Activated CD4-positive, alpha-beta T cell treated with anti-CD3 and anti-CD28 coated beads, Interleukin-2, Interleukin-4, amounts not matched to agents 100 ng/mL and 50 ng/mL, durations not matched to agents 16 hours and 8 hours (primary cell): ENCODE measurements around the gene ABCB7.
A peak's percentile ranks its signal among the peaks of the same experiment; 100 is the strongest.
"Not testable (repeated sequence)": the region's sequence is repeated elsewhere in the genome, so short reads cannot be mapped to it uniquely, and the experiment has no call there.

Experiments used
- DNase-seq: peaks from one replicate; pipeline ENCODE4 v3.0.0-alpha.2; 2020; ENCODE audit warnings: low spot score

Gene ABCB7

GRCh38 chrX:75155827-75156525 lies at the start of gene ABCB7:
TSS of gene ABCB7 (minus strand) at chrX:75156283. CDS start at chrX:75156272, 11 bp downstream.
- DNase-seq, result peak; percentile 47

GRCh38 chrX:75188415-75189206 lies 32.5 kb upstream of the ABCB7 start:
- DNase-seq, result not testable (repeated sequence)

DNA sequence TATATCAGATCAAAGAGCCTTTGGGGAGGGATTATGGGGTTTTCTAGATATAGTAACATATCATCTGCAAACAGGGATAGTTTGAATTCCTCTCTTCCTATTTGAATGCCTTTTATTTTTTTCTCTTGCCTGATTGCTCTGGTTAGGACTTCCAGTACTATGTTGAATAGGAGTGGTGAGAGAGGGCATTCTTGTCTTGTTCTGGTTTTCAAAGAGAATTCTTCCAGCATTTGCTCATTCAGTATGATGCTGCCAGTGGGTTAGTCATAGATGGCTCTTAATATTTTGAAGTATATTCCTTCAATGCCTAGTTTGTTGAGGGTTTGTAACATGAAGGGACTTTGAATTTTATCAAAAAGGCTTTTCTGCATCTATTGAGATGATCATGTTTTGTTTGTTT lies 25.6 kb upstream of the ABCB7 start:
- DNase-seq, result no peak

DNA sequence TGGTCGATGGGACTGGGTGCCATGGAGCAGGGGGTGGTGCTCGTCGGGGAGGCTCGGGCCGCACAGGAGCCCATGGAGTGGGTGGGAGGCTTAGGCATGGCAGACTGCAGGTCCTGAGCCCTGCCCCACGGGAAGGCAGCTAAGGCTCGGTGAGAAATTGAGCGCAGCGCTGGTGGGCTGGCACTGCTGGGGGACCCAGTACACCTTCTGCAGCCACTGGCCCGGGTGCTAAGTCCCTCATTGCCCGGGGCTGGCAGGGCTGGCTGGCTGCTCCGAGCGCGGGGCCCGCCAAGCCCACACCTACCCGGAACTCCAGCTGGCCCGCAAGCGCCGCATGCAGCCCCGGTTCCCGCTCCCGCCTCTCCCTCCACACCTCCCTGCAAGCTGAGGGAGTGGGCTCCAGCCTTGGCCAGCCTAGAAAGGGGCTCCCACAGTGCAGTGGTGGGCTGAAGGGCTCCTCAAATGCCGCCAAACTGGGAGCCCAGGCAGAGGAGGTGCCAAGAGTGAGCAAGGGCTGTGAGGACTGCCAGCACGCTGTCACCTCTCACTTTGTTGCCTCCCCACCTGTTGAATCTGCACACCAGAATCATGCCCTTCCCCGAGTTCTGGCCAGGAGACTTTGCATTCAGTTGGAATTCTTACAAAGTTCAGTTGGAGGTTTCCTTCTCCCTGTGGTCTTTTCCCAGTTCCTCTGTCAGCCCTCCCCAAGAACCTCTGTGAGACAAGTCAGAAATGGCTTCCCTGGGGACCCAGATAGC lies 23.6 kb upstream of the ABCB7 start:
- not testable (repeated sequence) for DNase-seq

DNA sequence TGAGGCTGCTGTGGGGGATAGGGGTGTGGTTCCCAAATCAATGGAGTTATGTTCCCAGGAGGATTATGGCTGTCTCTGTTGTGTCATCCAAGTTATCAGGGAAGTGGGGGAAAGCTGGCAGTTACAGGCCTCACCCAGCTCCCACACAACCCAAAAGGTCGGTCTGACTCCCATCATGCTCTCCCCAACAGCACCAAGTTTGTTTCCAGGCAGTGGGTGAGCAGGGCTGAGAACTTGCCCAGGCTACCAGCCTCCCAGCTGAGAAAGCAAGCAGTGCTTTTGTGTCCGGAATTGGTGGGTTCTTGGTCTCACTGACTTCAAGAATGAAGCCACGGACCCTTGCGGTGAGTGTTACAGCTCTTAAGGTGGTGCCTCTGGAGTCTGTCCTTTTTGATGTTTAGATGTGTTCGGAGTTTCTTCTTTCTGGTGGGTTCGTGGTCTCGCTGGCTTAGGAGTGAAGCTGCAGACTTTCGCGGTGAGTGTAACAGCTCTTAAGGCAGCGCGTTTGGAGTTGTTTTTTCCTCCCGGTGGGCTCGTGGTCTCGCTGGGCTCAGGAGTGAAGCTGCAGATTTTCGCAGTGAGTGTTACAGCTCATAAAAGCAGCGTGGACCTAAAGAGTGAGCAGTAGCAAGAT lies 16.3 kb upstream of the ABCB7 start:
- DNase-seq, result not testable (repeated sequence)

DNA sequence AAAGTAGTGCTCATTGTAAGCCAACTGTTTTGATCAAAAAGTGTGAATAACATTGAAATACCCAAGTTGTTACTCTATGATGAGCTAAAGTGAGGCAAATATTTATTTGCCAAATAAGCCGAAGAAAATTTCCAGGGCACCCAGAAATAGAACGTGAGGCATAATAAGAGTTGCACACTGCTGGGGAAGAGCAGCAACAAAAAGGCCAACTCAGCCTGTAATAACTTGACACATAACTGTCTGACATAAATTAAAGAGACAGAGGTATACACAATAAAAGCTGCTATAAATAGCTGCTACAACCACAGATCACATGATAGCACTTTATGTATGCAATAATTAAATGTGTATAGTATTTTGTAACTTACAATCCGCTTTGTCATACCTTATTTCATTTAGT lies 2.0 kb upstream of the ABCB7 start:
- no peak for DNase-seq

DNA sequence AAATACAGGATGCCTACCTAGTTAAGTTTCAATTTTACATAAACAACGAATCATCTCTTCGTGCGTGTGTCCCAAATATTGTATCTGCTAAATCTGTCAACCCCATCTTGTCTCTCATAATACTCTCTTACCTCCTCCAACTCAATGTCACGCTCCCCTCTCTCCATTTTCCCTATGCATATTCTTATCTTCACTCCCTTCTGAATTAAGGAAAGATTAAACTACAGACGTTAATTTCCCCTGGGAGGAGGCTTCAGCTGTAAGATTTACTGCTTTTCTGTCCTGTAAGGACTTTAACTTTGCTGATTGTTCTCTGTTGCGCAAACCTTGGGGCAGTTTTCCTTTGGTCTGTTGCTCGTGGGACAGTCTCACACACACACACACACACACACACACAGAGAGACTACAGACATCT lies 455 bp upstream of the ABCB7 start:
- no peak for DNase-seq

DNA sequence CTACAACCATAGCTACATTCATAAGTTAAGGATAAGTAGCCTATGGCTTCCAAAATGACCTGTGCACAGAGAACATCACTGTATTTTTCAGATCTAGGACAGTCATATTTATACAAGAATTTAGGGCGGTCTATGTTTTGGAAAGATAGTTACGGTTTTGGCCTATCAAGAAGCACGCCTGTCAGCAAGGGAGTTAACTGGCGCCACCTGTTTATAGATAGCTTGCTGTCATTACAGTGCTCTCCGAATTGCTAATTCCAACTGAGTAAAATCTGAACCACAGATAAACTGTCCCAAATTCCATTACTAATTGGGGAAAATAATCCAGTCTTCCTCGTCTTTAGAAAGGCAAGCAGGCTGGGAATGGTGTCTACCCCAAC lies 646 bp downstream of the ABCB7 start:
- DNase-seq, result peak; percentile 28

GRCh38 chrX:75154871-75155270 lies 1.2 kb downstream of the ABCB7 start:
- DNase-seq, result no peak

GRCh38 chrX:75151827-75152592 lies 4.1 kb downstream of the ABCB7 start:
- DNase-seq, result no peak

DNA sequence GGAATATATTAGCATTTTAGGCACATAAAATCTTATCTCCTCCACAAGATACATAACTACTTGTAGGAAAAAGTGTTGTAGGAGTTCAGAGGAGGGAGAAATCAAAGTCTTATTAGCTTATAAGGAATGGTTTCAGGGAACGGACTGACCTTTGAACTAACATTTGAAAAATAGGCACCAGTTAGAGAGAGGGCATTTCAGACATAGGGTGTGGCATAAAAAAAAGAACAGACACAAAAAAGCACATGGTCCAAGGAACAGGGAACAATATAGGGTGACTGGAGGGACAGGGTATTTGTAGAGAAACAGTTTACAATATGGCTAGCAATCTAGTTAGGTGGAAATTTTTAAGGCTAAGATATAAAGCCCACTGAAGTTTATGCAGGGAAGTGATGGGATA lies 6.4 kb downstream of the ABCB7 start:
- no peak for DNase-seq

- DNase-seq, result no peak
These were observed 23.4 kb downstream of the ABCB7 start for GRCh38 chrX:75132672-75133071.

DNA sequence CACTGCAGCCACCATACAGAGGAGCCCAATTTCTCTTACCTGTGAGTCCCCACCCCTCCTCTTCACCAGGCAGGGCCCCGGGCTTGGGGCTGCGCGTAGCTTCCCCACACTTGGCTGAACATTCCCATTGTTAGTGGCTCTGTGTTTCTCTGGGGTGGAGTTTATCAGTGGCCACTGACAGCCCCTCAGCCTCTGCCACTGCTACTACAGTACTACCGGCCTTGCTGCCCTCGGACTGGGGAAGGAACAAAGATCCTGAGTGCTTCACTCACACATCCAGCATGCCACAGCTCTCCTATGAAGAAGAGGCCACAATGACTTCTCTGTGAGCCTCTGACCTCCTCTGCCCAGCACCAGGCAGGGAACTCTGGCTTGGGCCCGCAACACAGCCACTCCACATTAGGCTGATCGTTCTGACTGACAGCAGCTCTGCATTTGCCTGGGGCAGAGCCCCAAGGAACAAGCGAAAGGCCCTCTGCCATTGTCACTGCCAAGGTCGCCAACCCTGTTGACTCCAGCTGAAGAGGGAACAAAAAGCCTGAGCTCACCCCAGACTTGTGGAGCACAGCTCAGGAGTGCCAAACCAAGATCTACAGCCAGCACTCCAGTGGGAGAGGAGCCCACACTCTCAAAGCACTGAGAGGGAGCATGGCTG lies 24.0 kb downstream of the ABCB7 start:
- DNase-seq, result no peak

- not testable (repeated sequence) for DNase-seq
These were observed 27.0 kb downstream of the ABCB7 start for GRCh38 chrX:75129069-75129468.

- DNase-seq, result no peak
These were observed 37.8 kb downstream of the ABCB7 start for GRCh38 chrX:75118296-75118695.

DNA sequence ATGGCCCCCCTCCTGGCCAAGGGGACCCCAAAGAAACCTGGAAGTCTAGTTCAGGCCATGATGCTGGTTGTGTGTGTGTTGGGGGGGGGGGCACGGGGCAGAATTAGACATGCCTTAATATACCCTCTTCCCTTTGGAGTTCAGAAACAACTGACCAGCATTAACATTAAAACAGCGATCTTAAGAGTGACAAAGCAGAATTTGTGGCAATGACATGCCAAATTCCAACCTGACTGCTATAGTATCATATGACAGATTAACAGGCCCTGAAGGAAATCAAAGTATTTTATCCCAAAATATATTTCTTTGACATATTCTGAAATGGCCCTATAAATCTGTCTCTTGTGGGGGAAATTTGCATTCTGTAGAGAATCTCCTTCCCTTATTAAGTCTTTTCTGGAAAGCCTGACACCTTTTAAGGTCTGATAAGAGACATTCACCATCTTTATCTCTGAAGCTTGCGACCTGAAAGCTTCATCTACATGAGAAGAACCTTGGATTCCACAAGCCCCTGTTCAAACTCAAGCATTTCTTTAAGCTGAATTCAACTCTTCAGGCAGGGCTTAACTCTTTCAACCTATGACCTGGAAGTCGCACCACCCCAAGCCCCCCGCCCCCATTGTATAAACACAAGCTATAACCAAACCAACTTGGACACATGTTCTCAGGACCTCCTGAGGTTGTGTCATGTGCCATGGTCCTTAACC lies 40.2 kb downstream of the ABCB7 start:
- DNase-seq, result no peak

DNA sequence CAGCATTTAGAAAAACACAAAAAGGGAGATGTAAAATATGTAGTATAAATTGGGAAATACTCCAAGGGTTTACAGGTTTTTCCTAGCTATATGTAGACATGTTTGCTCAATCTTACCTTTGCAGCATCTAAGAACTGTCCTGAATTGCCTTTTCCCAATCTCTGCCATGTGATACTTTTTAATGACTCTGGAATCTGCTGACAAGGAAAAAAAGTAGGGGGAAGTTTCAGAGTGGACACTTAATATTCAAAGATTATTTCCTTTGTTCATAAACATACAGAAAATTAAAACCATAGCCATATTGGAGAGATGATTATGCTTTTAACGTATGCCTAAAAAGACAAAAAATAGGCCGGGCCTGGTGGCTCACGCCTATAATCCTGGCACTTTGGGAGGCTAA lies 41.4 kb downstream of the ABCB7 start:
- no peak for DNase-seq

DNA sequence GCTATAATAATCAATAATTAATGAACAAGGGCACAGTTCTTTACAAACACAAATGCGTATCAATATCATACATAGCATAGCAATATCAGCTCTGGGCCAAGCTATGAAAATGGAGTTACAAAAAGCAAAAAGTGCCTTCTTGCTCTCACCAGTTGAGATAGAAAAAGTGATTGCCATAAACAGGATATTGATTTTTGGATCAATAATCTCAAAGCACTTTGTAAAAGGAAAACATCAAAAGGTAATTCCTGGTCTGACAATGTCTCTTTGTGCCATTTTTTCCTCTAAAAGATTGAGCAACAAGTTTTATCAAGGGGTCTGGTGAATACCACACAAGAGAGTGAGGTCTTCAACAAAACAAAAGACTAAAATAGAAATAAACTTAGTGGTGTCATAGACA lies 42.4 kb downstream of the ABCB7 start:
- DNase-seq, result no peak

- no peak for DNase-seq
These were observed 48.1 kb downstream of the ABCB7 start for GRCh38 chrX:75107863-75108509.

GRCh38 chrX:75106772-75107171 lies 49.3 kb downstream of the ABCB7 start:
- no peak for DNase-seq
